GM12878 (cell line): ENCODE data around the gene ATXN1.

Source experiments
- EZH2 ChIP-seq: IDR thresholded peaks from 2 replicates; pipeline ENCODE4 v1.6.1; 2012; ENCODE audit warnings: low read depth, mild to moderate bottlenecking, control low read depth, inconsistent platforms, low read length, borderline replicate concordance; ENCODE audit not compliant: control insufficient read depth
- TF ChIP-seq, protein P1 (sequence below): IDR thresholded peaks from 2 replicates; pipeline ENCODE4 v1.6.1; 2011; ENCODE audit warnings: mild to moderate bottlenecking, low read depth, low read length, moderate library complexity; ENCODE audit not compliant: insufficient replicate concordance
- TF ChIP-seq, protein P2 (sequence below): IDR thresholded peaks from 2 replicates; pipeline ENCODE4 v1.6.1; 2012; ENCODE audit warnings: mild to moderate bottlenecking, low read depth, low read length
- TF ChIP-seq, protein P3 (sequence below), 3 experiments: IDR thresholded peaks in 2 of 3; conservative IDR thresholded peaks in 1 of 3; 2 replicates each; pipeline ENCODE4 v1.5.1; 2011; ENCODE audit warnings: low read depth in 3 of 3, low read length in 3 of 3, mild to moderate bottlenecking in 3 of 3, control low read depth in 2 of 3, moderate library complexity in 2 of 3, inconsistent platforms in 1 of 3, mixed read lengths in 1 of 3; ENCODE audit not compliant: control insufficient read depth in 2 of 3, insufficient read depth in 1 of 3; ENCODE audit errors: extremely low read depth in 1 of 3

DNA sequence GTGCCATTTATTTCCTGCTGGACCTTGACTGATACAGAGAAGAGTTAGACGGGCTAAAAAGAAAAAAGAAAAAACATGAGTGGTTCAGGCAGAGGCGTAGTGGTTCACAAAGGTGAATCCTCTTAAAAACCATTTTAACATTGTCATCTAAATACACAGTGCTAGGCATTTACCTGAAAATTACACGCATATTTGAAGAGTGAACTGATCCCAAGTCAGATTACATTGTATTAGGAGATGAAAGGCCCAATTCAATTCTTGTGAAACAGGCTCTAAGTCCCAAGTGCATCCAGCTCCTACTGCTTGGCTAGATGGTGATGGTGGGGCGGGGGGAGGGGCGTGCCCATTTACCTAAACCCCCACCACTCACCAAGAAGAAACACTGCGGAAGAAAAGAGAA is 46.7 kb upstream of the ATXN1 start:
- TF ChIP-seq, protein P1, sequence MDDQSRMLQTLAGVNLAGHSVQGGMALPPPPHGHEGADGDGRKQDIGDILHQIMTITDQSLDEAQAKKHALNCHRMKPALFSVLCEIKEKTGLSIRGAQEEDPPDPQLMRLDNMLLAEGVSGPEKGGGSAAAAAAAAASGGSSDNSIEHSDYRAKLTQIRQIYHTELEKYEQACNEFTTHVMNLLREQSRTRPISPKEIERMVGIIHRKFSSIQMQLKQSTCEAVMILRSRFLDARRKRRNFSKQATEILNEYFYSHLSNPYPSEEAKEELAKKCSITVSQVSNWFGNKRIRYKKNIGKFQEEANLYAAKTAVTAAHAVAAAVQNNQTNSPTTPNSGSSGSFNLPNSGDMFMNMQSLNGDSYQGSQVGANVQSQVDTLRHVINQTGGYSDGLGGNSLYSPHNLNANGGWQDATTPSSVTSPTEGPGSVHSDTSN: no peak
- no peak for TF ChIP-seq EZH2
- TF ChIP-seq, protein P2, sequence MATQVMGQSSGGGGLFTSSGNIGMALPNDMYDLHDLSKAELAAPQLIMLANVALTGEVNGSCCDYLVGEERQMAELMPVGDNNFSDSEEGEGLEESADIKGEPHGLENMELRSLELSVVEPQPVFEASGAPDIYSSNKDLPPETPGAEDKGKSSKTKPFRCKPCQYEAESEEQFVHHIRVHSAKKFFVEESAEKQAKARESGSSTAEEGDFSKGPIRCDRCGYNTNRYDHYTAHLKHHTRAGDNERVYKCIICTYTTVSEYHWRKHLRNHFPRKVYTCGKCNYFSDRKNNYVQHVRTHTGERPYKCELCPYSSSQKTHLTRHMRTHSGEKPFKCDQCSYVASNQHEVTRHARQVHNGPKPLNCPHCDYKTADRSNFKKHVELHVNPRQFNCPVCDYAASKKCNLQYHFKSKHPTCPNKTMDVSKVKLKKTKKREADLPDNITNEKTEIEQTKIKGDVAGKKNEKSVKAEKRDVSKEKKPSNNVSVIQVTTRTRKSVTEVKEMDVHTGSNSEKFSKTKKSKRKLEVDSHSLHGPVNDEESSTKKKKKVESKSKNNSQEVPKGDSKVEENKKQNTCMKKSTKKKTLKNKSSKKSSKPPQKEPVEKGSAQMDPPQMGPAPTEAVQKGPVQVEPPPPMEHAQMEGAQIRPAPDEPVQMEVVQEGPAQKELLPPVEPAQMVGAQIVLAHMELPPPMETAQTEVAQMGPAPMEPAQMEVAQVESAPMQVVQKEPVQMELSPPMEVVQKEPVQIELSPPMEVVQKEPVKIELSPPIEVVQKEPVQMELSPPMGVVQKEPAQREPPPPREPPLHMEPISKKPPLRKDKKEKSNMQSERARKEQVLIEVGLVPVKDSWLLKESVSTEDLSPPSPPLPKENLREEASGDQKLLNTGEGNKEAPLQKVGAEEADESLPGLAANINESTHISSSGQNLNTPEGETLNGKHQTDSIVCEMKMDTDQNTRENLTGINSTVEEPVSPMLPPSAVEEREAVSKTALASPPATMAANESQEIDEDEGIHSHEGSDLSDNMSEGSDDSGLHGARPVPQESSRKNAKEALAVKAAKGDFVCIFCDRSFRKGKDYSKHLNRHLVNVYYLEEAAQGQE: no peak
- TF ChIP-seq, protein P3, sequence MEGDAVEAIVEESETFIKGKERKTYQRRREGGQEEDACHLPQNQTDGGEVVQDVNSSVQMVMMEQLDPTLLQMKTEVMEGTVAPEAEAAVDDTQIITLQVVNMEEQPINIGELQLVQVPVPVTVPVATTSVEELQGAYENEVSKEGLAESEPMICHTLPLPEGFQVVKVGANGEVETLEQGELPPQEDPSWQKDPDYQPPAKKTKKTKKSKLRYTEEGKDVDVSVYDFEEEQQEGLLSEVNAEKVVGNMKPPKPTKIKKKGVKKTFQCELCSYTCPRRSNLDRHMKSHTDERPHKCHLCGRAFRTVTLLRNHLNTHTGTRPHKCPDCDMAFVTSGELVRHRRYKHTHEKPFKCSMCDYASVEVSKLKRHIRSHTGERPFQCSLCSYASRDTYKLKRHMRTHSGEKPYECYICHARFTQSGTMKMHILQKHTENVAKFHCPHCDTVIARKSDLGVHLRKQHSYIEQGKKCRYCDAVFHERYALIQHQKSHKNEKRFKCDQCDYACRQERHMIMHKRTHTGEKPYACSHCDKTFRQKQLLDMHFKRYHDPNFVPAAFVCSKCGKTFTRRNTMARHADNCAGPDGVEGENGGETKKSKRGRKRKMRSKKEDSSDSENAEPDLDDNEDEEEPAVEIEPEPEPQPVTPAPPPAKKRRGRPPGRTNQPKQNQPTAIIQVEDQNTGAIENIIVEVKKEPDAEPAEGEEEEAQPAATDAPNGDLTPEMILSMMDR (IDR thresholded peaks at IDR 0.05 in 2 of 3, conservative IDR thresholded peaks at IDR 0.05 in 1 of 3; ENCODE audit: control insufficient read depth in 2 of 3, extremely low read depth in 1 of 3, insufficient read depth in 1 of 3, low read depth in 3 of 3, low read length in 3 of 3): no peak
